NB4 (cell line): Measurements from ENCODE around the gene IL1RN.

ENCODE experiments used
- DNase-seq: peaks from one replicate; pipeline ENCODE4 v3.0.0; 2010; ENCODE audit warnings: low read depth
- H3K4me3 ChIP-seq: one replicate; pipeline ENCODE4 v1.5.1; 2011; ENCODE audit warnings: mild to moderate bottlenecking, low read depth, low read length, moderate library complexity
- CTCF ChIP-seq: IDR thresholded peaks from one replicate; pipeline ENCODE4 v1.5.1; 2012; ENCODE audit warnings: low read depth, low read length
- MYC ChIP-seq: IDR thresholded peaks from 2 replicates; pipeline ENCODE4 v1.6.1; 2011; ENCODE audit warnings: low read depth, low read length
- POLR2A ChIP-seq: IDR thresholded peaks from 2 replicates; pipeline ENCODE4 v1.6.1; 2011; ENCODE audit warnings: mild to moderate bottlenecking; ENCODE audit not compliant: insufficient read length; ENCODE audit errors: extremely low read depth
- TF ChIP-seq, protein P1 (sequence below): IDR thresholded peaks from 2 replicates; pipeline ENCODE4 v1.6.1; 2011; ENCODE audit warnings: low read depth, low read length

Gene IL1RN

DNA sequence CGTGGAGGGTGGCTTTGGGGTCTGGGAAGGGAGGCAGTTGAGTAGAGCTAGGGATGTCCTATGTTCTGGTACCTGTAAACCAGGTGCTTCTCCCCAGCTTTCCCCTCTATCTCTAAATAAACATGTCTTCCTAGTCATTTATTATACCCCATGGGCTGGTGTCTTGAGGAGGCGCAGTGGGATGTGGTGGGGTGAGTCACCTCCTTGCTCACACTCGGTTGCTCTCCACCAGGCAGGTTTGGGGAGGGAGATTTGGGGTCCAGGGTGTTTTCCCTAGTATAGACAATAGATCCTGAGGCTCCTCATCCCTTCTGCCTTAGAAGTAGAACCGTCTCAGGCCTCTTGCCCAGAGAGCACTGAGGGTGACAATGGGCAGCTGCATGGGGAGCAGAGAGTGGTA is 51.5 kb downstream of the IL1RN start:
- no peak for TF ChIP-seq POLR2A
- TF ChIP-seq MYC, result no peak
- TF ChIP-seq, protein P1, sequence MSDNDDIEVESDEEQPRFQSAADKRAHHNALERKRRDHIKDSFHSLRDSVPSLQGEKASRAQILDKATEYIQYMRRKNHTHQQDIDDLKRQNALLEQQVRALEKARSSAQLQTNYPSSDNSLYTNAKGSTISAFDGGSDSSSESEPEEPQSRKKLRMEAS, result no peak
- no peak for TF ChIP-seq CTCF
- DNase-seq, result peak; percentile 43
- H3K4me3 ChIP-seq, result no peak overlapping the region

- H3K4me3 ChIP-seq, result no peak overlapping the region
- no peak for DNase-seq
- no peak for TF ChIP-seq MYC
- TF ChIP-seq POLR2A, result no peak
- no peak for TF ChIP-seq CTCF
- TF ChIP-seq, protein P1, result no peak
These were observed 52.1 kb downstream of the IL1RN start for GRCh38 chr2:113179446-113180045.

DNA sequence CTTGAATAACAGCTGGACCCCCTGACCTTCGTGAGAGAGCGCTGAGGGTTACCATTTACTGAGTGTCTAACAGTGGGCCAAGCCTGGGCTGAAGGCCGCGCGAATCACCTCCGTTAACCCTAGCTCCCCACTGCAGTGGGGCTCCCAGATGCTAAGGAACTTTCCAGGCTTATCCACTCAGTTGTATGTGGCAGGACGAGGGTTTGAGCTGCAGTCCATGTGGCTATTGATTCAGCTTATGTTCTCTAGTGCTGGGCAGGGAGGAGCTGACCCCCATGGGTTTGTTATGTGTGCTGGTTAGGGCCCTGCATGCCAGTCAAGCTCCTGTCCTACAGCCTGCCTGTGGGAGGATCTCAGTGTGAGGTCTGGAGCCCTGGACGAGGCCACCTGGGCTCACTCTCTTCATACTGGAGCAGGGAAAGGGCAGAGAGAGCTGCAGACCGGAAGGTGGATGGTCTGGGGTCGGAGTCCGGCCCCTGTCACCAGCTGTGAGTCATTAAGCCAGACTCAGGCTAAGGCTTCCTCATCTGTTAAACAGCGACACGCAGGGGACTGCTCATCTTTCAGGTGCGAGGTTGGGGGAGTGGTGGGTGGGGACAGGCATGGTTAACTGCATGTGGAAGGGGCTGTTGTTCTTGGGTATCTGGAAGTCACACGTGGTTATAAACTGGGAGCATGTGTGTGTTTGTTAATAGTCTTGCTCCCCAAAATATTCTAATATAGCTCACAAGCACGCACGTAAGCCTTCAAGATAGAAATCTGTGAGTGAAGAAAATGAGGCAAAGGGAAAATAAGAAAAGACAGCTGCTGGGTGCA is 52.9 kb downstream of the IL1RN start:
- TF ChIP-seq MYC, result no peak
- no peak for TF ChIP-seq CTCF
- TF ChIP-seq POLR2A, result no peak
- TF ChIP-seq, protein P1, result peak; percentile 19; the same call in 1 of the 2 replicates
- no peak overlapping the region for H3K4me3 ChIP-seq
- peak; percentile 49 for DNase-seq

- no peak overlapping the region for H3K4me3 ChIP-seq
- no peak for TF ChIP-seq POLR2A
- TF ChIP-seq, protein P1, result no peak
- TF ChIP-seq MYC, result no peak
- TF ChIP-seq CTCF, result no peak
- DNase-seq, result peak; percentile 58
These were observed 54.1 kb downstream of the IL1RN start for GRCh38 chr2:113181258-113182051.

DNA sequence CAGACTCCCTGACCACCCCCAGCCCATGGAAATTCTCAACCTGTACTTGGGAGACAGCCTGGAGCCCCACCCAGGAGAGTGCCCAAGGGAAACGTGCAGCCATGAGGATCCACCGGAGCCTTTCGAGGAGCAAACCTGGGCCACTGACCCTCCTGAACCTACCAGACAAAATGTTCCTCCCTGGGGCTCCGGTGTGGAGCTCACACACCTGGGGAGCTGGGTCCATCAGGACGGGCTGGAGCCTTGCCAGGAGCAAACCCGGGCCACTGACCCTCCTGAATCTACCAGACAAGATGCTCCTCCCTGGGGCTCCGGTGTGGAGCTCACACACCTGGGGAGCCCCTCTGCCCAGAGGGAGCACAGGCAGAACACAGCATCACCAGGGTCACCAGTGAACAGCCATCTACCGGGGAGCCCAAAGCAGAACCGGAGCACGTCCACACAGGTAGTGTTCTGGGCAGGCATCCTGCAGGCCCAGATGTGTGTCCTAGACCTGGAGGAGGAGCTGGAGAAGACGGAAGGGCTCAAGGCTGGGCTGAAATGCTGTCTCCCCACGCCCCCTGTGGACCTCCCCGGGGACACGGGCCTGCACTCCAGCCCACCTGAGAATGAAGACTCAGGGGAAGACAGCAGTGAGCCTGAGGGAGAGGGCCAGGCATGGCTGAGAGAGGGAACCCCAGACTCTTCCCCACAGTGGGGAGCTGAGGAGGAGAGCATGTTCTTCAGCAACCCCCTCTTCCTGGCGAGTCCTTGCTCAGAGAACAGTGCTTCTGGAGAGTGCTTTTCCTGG is 55.3 kb downstream of the IL1RN start:
- TF ChIP-seq, protein P1, result no peak
- no peak for TF ChIP-seq MYC
- TF ChIP-seq POLR2A, result no peak
- TF ChIP-seq CTCF, result no peak
- no peak for DNase-seq
- H3K4me3 ChIP-seq, result no peak overlapping the region
